Activated naive CD4-positive, alpha-beta T cell treated with anti-CD3 and anti-CD28 coated beads, Interleukin-2, amount 10 ng/mL, durations not matched to agents 7 days and 5 days (primary cell): ENCODE results near the gene MMP8.

Experiments used
- CTCF ChIA-PET: fragments of 350-600 bp; sonication (Branson Sonifier 250); formaldehyde crosslinking; loops from one replicate; lab custom pipeline; 2021; ENCODE audit warnings: antibody characterized with exemption; lab: Charles Lee
- DNase-seq: peaks from one replicate; pipeline ENCODE4 v3.0.0-alpha.2; 2020
- H3K27ac Mint-ChIP-seq: one replicate; pipeline ENCODE4 v1.8.0; 2021; ENCODE audit warnings: mild to moderate bottlenecking, moderate library complexity, mixed read lengths
- H3K27me3 Mint-ChIP-seq: one replicate; pipeline ENCODE4 v1.8.0; 2021; ENCODE audit warnings: mild to moderate bottlenecking, mixed read lengths
- H3K36me3 Mint-ChIP-seq: one replicate; pipeline ENCODE4 v1.8.0; 2021; ENCODE audit warnings: mixed read lengths
- H3K4me1 Mint-ChIP-seq: one replicate; pipeline ENCODE4 v1.8.0; 2021; ENCODE audit warnings: mixed read lengths
- H3K4me3 Mint-ChIP-seq: one replicate; pipeline ENCODE4 v1.8.0; 2021; ENCODE audit warnings: mild to moderate bottlenecking, moderate library complexity, mixed read lengths
- H3K9me3 Mint-ChIP-seq: one replicate; pipeline ENCODE4 v1.8.0; 2021; ENCODE audit warnings: mixed read lengths

Gene MMP8, protein sequence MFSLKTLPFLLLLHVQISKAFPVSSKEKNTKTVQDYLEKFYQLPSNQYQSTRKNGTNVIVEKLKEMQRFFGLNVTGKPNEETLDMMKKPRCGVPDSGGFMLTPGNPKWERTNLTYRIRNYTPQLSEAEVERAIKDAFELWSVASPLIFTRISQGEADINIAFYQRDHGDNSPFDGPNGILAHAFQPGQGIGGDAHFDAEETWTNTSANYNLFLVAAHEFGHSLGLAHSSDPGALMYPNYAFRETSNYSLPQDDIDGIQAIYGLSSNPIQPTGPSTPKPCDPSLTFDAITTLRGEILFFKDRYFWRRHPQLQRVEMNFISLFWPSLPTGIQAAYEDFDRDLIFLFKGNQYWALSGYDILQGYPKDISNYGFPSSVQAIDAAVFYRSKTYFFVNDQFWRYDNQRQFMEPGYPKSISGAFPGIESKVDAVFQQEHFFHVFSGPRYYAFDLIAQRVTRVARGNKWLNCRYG

DNA sequence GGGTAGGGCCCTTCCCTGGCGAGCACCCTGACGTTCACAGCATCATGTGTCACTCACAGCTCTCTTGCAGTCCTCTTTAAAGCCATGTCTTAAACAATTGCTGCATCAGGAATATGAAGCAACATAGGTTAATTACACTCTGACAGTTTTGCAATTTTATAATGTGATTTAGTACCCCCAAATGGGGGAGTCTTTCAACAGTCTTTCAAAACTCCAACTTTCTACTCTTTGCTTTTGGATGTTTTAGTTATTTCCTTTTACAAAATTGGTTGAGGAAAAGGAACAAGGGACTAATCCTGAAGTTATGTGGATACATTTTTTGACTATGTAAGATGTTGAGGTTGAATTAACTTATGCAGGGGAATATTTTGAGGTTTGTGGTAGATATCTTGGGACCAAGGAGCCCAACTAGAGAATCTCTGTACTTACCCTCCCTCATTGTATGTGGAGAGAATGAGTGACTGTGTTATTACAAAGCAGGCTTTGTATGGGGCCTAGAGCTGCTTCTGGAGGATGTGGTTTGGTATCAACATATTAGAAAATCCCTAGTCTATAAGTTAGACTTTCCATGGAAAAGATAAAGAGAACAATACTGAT is at the start of gene MMP8:
MMP8 (minus strand) TSS at position 51 of the 597 bp plus-strand sequence. CDS start 99 bp downstream, outside the sequence.
- CTCF ChIA-PET: no interaction called here
- Mint-ChIP-seq H3K36me3 (no peaks in the 10 kb centered on the region), H3K4me1 (no peaks in the 10 kb centered on the region), H3K4me3 (no peak within 1 kb of the TSS), H3K27me3 (no peaks in the 10 kb centered on the region), H3K27ac (no peak within 1 kb of the TSS), H3K9me3 (no peaks in the 10 kb centered on the region)
- DNase-seq: no peak

DNA sequence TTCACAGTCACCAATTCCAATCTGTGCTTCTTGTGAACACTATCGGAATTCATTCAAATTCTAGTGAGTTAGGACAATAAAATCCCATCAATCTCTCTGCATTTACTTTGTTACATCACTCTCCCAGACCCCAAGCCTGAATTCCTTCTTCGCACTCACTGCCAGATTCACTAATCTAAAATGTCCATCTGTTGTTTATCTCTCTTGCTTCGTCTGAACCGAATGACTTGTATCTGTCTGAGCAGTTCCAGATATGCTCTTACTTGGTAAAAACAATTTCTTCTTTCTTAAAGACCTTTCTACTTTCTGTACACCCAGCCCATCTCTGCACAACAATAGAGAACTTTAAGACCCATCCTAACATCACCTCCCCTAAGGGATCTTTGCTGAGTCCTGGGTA is 48.6 kb upstream of the MMP8 start:
- Mint-ChIP-seq H3K4me3 (no peak overlapping the region), H3K27ac (no peak overlapping the region), H3K9me3 (no peaks in the 10 kb centered on the region), H3K36me3 (no peaks in the 10 kb centered on the region), H3K4me1 (no peaks in the 10 kb centered on the region), H3K27me3 (peaks cover 9% of the 10 kb centered on the region)
- CTCF ChIA-PET: no interaction called here
- DNase-seq: no peak

DNA sequence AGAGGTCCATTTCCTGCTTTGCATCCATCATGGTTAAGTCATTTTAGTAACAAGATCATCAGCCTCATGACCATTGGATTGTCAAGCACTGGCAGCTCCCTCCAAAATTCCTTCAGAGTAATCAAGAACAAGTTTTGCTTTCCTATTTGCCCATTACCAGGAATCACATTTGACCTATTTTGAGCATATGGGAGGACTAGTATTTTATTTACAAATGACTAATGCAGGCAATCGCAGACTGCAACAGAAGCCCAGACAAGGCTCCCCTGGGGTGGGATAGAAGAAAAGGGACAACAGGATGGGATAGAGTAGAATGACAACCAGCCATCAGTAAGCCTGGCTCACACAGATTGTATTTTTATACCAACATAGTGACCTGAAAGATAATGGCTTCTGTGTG is 46.6 kb upstream of the MMP8 start:
- Mint-ChIP-seq H3K27me3 (peaks cover 8% of the 10 kb centered on the region), H3K9me3 (no peaks in the 10 kb centered on the region), H3K36me3 (no peaks in the 10 kb centered on the region), H3K27ac (no peak overlapping the region), H3K4me3 (no peak overlapping the region), H3K4me1 (no peaks in the 10 kb centered on the region)
- CTCF ChIA-PET: interaction anchor here (0.6 kb wide), 1 partner anchor 829 kb away, joined by 3 read pairs; no protein-coding TSS in a partner anchor
- no peak for DNase-seq

DNA sequence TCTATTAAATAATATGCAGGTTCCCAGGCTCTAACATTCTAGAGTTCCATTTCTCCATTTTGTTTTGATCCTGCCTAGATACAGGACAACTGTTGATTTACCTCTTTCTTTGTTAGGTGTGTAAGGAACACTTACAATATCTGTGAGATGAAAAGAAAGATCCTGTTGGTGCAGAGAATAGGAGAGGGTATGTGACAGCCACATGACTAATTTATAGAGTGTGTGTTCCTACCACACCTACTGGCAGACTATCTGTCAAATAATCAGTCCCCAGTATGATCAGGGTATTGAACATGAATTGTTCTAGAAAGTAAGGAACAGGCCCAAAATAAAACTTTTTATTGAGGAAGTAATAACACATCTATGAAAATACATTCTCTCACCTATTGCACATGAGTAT is 45.4 kb upstream of the MMP8 start:
- H3K4me3 Mint-ChIP-seq: no peak overlapping the region
- H3K27me3 Mint-ChIP-seq: peaks cover 4% of the 10 kb centered on the region
- no peak for DNase-seq
- no peaks in the 10 kb centered on the region for H3K4me1 Mint-ChIP-seq
- H3K9me3 Mint-ChIP-seq: no peaks in the 10 kb centered on the region
- H3K27ac Mint-ChIP-seq: no peak overlapping the region
- no peaks in the 10 kb centered on the region for H3K36me3 Mint-ChIP-seq
- CTCF ChIA-PET: no interaction called here

DNA sequence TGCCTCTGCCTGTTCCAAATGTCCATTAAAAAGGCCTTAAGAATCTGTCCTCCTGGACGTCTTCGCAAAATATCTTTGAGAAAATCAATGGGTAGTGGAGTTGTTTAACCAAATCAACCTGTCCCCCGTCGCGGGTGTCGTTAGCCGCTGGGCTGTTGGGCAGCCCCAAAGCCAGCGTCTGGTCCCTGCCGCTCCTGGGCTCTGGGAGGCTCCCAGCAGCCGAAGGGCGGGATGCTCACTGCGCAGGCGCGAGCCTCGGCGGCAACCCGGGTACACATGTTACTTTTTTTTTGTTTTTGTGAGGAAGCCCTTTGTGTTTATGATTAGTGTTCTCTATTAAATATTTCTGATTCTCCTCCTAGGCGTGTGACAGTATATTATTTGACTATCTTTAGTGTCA is 43.0 kb upstream of the MMP8 start:
- DNase-seq: no peak
- Mint-ChIP-seq H3K27me3 (no peaks in the 10 kb centered on the region), H3K9me3 (no peaks in the 10 kb centered on the region), H3K4me1 (no peaks in the 10 kb centered on the region), H3K4me3 (no peak overlapping the region), H3K36me3 (no peaks in the 10 kb centered on the region), H3K27ac (no peak overlapping the region)
- CTCF ChIA-PET: no interaction called here

DNA sequence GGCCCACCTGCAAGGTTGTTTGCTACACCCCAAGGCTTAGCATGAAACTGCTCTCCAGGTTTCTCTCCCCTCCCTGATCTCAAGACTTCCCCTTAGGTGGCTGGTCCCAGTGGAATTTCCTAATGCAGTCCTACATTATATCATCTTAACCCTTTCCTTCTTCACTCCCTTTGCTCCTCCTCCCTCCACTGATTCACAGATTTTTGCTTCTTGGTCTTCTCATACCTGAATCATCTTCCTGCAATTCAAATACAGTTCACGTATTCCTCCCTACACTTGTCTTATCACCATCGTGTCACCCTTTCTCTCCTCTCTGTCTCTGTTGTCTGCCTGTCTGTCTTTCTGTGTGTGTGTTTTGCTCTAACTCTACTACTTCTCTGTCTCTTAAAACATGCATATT is 38.7 kb upstream of the MMP8 start:
- DNase-seq: no peak
- H3K9me3 Mint-ChIP-seq: no peaks in the 10 kb centered on the region
- H3K4me1 Mint-ChIP-seq: no peaks in the 10 kb centered on the region
- CTCF ChIA-PET: no interaction called here
- no peak overlapping the region for H3K27ac Mint-ChIP-seq
- H3K4me3 Mint-ChIP-seq: no peak overlapping the region
- H3K36me3 Mint-ChIP-seq: no peaks in the 10 kb centered on the region
- no peaks in the 10 kb centered on the region for H3K27me3 Mint-ChIP-seq

DNA sequence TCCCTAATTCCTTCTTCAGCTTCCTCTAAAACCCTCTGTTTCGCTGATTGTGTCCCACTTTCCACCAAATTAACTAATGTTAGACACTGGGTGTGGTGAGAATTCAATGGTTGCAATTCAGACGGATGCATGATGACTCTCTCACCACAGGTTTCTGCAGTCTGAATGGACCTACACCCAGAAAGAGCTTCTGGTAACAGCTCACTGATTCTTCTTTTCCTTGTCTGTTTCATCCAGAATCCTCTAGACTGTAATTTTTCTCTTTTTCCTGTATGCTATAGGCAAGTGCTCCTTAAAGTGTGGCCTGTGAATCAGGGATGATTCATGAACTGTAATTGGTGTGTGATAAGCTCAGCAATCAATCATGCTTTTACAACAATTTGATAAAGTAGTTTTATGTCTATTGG is 37.6 kb upstream of the MMP8 start:
- H3K27ac Mint-ChIP-seq: no peak overlapping the region
- no peak overlapping the region for H3K4me3 Mint-ChIP-seq
- H3K4me1 Mint-ChIP-seq: no peaks in the 10 kb centered on the region
- CTCF ChIA-PET: interaction anchor here (0.6 kb wide), 1 partner anchor 846 kb away, joined by 4 read pairs; no protein-coding TSS in a partner anchor
- H3K36me3 Mint-ChIP-seq: no peaks in the 10 kb centered on the region
- no peaks in the 10 kb centered on the region for H3K9me3 Mint-ChIP-seq
- DNase-seq: no peak
- H3K27me3 Mint-ChIP-seq: no peaks in the 10 kb centered on the region

DNA sequence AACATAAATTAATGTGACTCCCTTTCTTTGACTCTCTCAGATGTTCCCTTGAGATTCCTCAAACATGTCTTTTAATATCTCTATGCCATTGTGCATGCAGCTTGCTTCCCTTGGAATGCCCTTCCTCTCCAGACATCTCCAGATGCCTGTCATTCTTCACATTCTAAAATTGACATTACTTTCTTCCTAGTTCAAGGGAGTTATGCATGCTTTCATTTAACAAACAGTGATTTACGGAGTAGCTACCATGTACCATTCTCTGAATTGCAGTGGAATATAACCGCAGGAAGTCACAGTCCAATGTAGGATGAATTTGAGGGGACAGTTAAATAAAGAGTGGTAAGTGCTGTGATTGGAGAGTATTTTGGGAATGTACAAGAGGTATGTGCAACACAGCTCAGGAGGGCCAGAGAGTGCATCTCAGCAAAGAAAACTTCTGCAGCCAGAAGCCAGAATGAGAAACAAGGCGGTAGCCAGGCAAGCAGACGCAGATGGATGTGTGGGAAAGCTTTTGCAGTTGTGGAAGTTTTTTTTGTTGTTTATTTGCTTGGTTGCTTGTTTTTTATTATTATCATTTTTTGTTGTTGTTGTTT is 37.0 kb upstream of the MMP8 start:
- DNase-seq: no peak
- no peak overlapping the region for H3K4me3 Mint-ChIP-seq
- no peaks in the 10 kb centered on the region for H3K9me3 Mint-ChIP-seq
- no peaks in the 10 kb centered on the region for H3K36me3 Mint-ChIP-seq
- H3K27ac Mint-ChIP-seq: no peak overlapping the region
- no peaks in the 10 kb centered on the region for H3K4me1 Mint-ChIP-seq
- H3K27me3 Mint-ChIP-seq: no peaks in the 10 kb centered on the region
- CTCF ChIA-PET: interaction anchor here (0.6 kb wide), 1 partner anchor 847 kb away, joined by 4 read pairs; no protein-coding TSS in a partner anchor

DNA sequence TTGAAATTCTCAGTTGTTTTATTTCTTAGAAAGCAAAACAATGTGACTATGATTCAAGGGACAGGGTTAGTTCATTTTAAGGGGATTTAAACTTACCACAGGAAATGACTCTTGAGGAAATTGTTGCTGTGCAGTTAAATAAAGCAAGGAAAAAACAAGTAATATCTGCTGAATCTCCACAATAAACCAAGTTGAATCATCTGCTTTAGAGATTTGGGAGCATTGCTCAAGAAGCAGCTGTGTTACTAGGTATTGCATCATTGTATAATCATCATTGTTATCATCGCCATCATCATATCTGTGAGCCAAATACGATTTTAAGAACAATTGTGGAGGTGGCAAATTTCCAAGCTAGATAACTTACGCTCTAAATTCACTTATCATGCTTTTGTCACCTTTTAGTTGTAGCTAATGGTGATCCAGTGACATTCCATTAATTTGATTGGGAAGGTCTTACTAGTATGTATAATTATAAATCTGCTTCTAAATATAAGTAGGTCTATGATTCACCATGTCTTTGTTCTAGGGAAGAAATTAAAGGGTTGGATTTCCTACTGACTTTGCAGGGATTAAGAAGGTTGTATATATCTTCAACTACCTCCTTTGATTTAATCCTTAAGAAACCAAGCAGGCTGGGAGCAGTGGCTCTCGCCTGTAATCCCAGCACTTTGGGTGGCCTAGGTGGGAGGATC is 35.7 kb upstream of the MMP8 start:
- no peaks in the 10 kb centered on the region for H3K9me3 Mint-ChIP-seq
- H3K4me1 Mint-ChIP-seq: no peaks in the 10 kb centered on the region
- CTCF ChIA-PET: interaction anchor here (0.6 kb wide), 1 partner anchor 102 kb away, joined by 4 read pairs; no protein-coding TSS in a partner anchor
- no peaks in the 10 kb centered on the region for H3K36me3 Mint-ChIP-seq
- H3K27ac Mint-ChIP-seq: peak overlapping the region; percentile 9
- H3K4me3 Mint-ChIP-seq: no peak overlapping the region
- no peaks in the 10 kb centered on the region for H3K27me3 Mint-ChIP-seq
- DNase-seq: no peak

DNA sequence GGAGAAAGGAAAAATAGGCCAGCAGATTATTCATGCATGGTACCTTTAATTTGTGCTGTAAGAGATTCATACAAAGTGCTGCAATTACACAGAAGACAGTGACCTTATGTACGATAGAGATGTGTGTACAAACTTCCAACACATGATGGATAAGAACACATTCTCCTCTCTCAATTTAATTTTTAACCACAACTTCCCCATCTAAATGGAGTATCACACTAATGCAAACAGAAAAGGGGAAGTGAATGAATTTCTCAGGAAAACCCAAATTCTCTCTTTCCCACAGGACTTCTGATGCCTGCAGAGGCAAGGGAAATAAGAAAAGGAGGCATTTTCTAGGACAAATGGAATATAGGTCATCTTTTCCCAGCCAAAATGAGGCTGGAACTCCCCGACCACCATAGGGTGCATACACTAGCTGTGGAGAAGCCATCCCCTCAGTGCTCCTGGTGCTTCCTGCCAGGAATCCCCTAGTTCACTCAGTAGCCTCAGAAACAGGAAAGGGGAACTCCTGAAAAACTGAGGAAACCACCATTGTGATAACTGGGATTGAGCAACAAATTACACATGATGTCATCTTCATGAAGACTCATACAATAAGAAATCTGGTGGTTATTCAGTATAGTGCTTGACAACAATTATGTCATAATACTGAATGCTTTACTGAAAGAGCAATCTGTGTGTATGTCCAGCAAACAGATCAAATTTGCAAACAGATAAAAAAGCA is 33.2 kb upstream of the MMP8 start:
- H3K27ac Mint-ChIP-seq: no peak overlapping the region
- H3K9me3 Mint-ChIP-seq: no peaks in the 10 kb centered on the region
- DNase-seq: no peak
- no peaks in the 10 kb centered on the region for H3K36me3 Mint-ChIP-seq
- CTCF ChIA-PET: no interaction called here
- H3K27me3 Mint-ChIP-seq: peaks cover 5% of the 10 kb centered on the region
- H3K4me1 Mint-ChIP-seq: no peaks in the 10 kb centered on the region
- no peak overlapping the region for H3K4me3 Mint-ChIP-seq

DNA sequence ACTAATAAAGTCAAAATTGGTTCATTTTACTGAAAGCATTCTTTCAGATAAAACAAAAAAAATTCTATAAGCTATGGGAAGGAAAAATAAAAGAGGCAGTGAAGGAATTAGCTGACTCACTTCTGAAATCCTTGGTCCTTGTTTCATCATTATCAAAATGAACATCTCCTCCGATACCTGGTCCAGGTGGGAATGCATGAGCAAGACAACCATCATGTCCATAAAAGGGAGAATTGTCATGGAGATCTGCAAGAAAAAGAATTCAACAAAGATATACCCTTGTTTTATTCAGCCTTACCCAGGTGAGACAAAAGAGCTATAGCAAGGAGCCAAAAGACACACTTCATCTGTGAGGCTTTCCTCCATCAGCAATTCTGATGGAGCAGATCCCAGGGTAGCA is 28.5 kb upstream of the MMP8 start:
- no peaks in the 10 kb centered on the region for H3K4me1 Mint-ChIP-seq
- H3K27ac Mint-ChIP-seq: no peak overlapping the region
- H3K9me3 Mint-ChIP-seq: no peaks in the 10 kb centered on the region
- H3K36me3 Mint-ChIP-seq: no peaks in the 10 kb centered on the region
- no peak for DNase-seq
- H3K27me3 Mint-ChIP-seq: peaks cover 5% of the 10 kb centered on the region
- CTCF ChIA-PET: interaction anchor here (0.9 to 1.4 kb wide), 2 partner anchors 19 to 20 kb away, joined by 3 to 4 read pairs; no protein-coding TSS in a partner anchor
- H3K4me3 Mint-ChIP-seq: no peak overlapping the region

DNA sequence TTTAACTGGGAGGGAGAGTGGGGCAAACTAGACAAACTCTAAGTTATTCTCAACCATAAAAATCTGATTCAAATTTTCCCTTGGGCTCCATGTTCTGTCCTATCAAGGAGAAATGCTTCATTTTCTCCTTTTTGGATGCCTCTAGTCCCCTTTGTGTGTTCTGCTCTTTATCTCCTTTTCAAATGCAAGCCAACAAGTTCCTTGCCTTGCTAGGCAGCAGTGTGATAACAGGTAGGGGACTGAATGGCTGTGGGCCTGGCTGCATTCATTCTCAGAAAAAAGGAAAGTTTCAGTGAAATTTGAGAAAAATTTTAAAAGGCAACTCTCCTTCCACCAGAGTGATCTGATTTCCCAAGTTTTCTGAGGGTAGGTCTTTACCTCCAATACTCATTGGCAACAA is 26.9 kb upstream of the MMP8 start:
- Mint-ChIP-seq H3K36me3 (no peaks in the 10 kb centered on the region), H3K27me3 (peaks cover 5% of the 10 kb centered on the region), H3K27ac (no peak overlapping the region), H3K4me1 (no peaks in the 10 kb centered on the region), H3K9me3 (no peaks in the 10 kb centered on the region), H3K4me3 (no peak overlapping the region)
- CTCF ChIA-PET: no interaction called here
- DNase-seq: no peak

DNA sequence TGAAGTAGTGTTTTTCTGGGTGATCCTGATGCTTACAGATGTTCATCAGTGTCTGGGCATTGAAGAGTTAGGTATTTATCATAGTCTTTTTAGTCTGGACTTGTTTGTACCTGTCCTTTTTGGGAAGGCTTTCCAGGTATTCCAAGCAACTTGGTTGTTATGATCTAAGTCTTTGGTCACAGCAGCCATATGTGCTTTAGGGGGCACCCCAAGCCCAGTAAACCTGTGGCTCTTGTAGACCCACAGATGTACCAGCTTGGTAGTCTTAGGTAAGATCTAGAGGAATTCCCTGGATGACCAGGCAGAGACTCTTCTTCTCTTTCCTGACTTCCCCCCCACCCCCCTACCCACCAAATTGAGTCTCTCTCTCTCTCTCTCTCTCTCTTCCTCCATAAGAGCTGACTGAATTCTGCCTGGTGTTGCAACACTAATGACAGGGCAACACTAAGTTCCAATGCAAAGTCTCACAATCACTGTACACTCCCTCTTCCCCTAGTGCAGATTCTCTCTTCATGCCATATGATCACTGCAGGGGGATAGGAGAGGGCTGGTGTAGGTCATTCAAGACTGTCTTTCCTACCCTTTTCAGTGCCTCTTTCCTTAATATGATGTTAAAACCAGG is 24.5 kb upstream of the MMP8 start:
- H3K4me3 Mint-ChIP-seq: no peak overlapping the region
- H3K27me3 Mint-ChIP-seq: no peaks in the 10 kb centered on the region
- H3K27ac Mint-ChIP-seq: no peak overlapping the region
- no peaks in the 10 kb centered on the region for H3K36me3 Mint-ChIP-seq
- no peaks in the 10 kb centered on the region for H3K9me3 Mint-ChIP-seq
- DNase-seq: no peak
- CTCF ChIA-PET: no interaction called here
- no peaks in the 10 kb centered on the region for H3K4me1 Mint-ChIP-seq
